ENCODE data around the gene PIK3R5. TPM values are rescaled to one million over a fixed set of nuclear protein-coding genes. Genes with fewer than 3 reads are reported as not detected.

The PIK3R5 gene
- total RNA-seq, 1 experiment from 2014 or later: 2.5 TPM

DNA sequence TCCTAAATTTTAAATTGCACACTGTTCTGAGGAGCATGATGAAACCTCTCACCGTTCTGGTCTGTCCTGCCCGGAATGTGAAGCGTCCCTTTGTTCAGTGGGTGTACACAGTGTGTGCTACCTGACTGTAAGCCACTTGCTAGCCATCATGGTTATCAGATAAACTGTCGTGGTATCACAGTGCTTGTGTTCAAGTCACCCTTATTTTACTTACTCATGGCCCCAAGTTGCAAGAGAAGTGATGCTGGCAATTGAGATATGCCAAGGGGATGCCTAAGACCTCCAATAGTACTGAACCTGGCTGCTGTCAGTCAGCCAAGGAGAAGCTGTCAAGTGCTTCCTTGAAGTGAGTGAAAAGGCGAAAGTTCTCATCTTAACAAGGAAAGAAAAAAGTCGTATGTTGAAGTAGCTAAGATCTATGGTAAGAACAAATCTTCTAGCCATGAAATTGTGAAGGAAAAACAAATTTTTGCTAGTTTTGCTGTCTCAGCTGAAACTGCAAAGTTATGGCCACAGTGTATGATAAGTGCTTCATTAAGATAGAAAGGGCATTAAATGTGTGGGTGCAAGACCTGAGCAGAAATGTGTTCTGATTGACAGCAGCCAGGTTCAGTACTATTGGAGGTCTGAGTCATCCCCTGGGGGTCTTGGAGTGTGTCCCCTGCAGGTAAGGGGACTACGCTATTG lies 103.9 kb downstream of the PIK3R5 start:
- CTCF ChIA-PET: interaction anchor here (1.3 kb wide), 1 partner anchor 452 kb away, joined by 3 read pairs; no protein-coding TSS in a partner anchor
- TF ChIP-seq SIN3A (IDR thresholded peaks at IDR 0.05; ENCODE audit: low read depth) (no peak), YY1 (IDR thresholded peaks at IDR 0.05; ENCODE audit: extremely low read depth, insufficient replicate concordance, low read depth, low read length) (no peak), ELF1 (IDR thresholded peaks at IDR 0.05; ENCODE audit: borderline replicate concordance, low read depth) (no peak), ZNF274 (IDR thresholded peaks at IDR 0.05; ENCODE audit: low read depth, low read length) (no peak), EZH2 (IDR thresholded peaks at IDR 0.05) (no peak), ZFX (IDR thresholded peaks at IDR 0.05) (no peak), TCF7L2 (IDR thresholded peaks at IDR 0.05; ENCODE audit: borderline replicate concordance, extremely low read depth, insufficient read depth, insufficient read length) (no peak), EZH2phosphoT487 (IDR thresholded peaks at IDR 0.05; ENCODE audit: borderline replicate concordance) (no peak), CEBPB (IDR thresholded peaks at IDR 0.05; ENCODE audit: low read depth) (no peak), RAD21 (IDR thresholded peaks at IDR 0.05; ENCODE audit: low read depth) (no peak), POLR2A (IDR thresholded peaks at IDR 0.05; ENCODE audit: borderline replicate concordance, extremely low read depth, insufficient read depth, insufficient read length) (no peak), SRF (IDR thresholded peaks at IDR 0.05; ENCODE audit: low read depth) (no peak), SP1 (IDR thresholded peaks at IDR 0.05; ENCODE audit: low read depth) (no peak)
- TF ChIP-seq, protein P1, sequence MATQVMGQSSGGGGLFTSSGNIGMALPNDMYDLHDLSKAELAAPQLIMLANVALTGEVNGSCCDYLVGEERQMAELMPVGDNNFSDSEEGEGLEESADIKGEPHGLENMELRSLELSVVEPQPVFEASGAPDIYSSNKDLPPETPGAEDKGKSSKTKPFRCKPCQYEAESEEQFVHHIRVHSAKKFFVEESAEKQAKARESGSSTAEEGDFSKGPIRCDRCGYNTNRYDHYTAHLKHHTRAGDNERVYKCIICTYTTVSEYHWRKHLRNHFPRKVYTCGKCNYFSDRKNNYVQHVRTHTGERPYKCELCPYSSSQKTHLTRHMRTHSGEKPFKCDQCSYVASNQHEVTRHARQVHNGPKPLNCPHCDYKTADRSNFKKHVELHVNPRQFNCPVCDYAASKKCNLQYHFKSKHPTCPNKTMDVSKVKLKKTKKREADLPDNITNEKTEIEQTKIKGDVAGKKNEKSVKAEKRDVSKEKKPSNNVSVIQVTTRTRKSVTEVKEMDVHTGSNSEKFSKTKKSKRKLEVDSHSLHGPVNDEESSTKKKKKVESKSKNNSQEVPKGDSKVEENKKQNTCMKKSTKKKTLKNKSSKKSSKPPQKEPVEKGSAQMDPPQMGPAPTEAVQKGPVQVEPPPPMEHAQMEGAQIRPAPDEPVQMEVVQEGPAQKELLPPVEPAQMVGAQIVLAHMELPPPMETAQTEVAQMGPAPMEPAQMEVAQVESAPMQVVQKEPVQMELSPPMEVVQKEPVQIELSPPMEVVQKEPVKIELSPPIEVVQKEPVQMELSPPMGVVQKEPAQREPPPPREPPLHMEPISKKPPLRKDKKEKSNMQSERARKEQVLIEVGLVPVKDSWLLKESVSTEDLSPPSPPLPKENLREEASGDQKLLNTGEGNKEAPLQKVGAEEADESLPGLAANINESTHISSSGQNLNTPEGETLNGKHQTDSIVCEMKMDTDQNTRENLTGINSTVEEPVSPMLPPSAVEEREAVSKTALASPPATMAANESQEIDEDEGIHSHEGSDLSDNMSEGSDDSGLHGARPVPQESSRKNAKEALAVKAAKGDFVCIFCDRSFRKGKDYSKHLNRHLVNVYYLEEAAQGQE (IDR thresholded peaks at IDR 0.05; ENCODE audit: low read depth): no peak
- TF ChIP-seq, protein P2, sequence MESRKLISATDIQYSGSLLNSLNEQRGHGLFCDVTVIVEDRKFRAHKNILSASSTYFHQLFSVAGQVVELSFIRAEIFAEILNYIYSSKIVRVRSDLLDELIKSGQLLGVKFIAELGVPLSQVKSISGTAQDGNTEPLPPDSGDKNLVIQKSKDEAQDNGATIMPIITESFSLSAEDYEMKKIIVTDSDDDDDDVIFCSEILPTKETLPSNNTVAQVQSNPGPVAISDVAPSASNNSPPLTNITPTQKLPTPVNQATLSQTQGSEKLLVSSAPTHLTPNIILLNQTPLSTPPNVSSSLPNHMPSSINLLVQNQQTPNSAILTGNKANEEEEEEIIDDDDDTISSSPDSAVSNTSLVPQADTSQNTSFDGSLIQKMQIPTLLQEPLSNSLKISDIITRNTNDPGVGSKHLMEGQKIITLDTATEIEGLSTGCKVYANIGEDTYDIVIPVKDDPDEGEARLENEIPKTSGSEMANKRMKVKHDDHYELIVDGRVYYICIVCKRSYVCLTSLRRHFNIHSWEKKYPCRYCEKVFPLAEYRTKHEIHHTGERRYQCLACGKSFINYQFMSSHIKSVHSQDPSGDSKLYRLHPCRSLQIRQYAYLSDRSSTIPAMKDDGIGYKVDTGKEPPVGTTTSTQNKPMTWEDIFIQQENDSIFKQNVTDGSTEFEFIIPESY (IDR thresholded peaks at IDR 0.05; ENCODE audit: extremely low read depth, insufficient replicate concordance, low read length): no peak
- no peak for DNase-seq (ENCODE audit: low read depth, low spot score)
- BruUV-seq (replicated peaks): no TSS peak
- Histone ChIP-seq H3K4me1 (ENCODE audit: control insufficient read depth in 1 of 2, insufficient read depth in 2 of 2, low read length in 2 of 2) (no peaks in the 10 kb centered on the region), H3K9me2 (ENCODE audit: insufficient read depth) (no peaks in the 10 kb centered on the region), H3K9me3 (ENCODE audit: control insufficient read depth in 1 of 2, insufficient read depth in 1 of 2, low read depth in 1 of 2, low read length in 2 of 2) (no peaks in the 10 kb centered on the region), H3K27ac (ENCODE audit: low read depth, low read length) (no peak overlapping the region), H2AFZ (ENCODE audit: low read depth, low read length, poor library complexity, severe bottlenecking) (no peak overlapping the region), H3K4me2 (ENCODE audit: low read length) (no peak overlapping the region), H3K9ac (ENCODE audit: low read length) (no peak overlapping the region), H3K4me3 (replicated peaks in 1 of 2; ENCODE audit: low read depth in 1 of 2, low read length in 2 of 2) (no peak overlapping the region), H3K27me3 (ENCODE audit: insufficient read depth, low read length) (0 out of 2 replicates have a peak, but pooled peaks cover 3% of the 10 kb centered on the region), H3K79me2 (ENCODE audit: insufficient read depth, low read length) (no peaks in the 10 kb centered on the region), H4K20me1 (ENCODE audit: insufficient read depth) (no peaks in the 10 kb centered on the region), H3K36me3 (ENCODE audit: control insufficient read depth in 1 of 2, insufficient read depth in 2 of 2, low read length in 2 of 2) (no peaks in the 10 kb centered on the region)
- RAD21 ChIA-PET (ENCODE audit: low non-redundant PET in 1 of 2, low total read pairs in 2 of 2, uncharacterized antibody in 2 of 2, unreplicated experiment in 2 of 2): no interaction called here
- intact Hi-C loops (cut with micrococcal nuclease): no loop called here
- POLR2A ChIA-PET: no interaction called here
- no peak for ATAC-seq

Measured in HCT116 (cell line).